ENCODE results near the gene RAB3D. TPM values are rescaled to one million over a fixed set of nuclear protein-coding genes. Genes with fewer than 3 reads are reported as not detected.

Gene RAB3D
- total RNA-seq, 1 experiment from 2014 or later, result 29.4 TPM

DNA sequence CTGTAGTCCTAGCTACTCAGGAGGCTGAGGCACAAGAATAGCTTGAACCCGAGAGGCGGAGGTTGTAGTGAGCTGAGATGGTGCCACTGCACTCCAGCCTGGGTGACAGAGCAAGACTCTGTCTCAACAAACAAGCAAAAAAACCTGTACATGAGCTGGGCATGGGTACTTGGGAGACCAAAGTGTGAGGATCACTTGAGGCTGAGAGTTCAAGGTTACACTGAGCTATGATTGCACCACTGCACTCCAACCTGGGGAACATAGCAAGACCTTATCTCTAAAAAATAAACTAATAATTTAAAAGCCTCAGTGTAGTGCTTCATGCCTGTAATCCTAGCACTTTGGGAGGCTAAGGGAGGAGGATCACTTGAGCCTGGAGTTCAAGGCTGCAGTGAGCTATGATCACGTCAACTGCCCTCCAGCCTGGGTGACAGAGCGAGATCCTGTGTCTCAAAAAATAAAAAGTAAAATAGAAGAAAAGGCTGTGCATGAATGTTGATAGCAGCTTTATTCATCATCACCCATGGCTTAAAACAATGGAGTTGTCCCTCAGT lies 64.8 kb downstream of the RAB3D start:
- Mint-ChIP-seq H3K36me3 (ENCODE audit: insufficient read depth in 1 of 3, low read depth in 3 of 3) (peaks cover 0 to 10% (median 2%) of the 10 kb centered on the region in 3 experiments; a peak in 4 of 7 replicates), H3K9me3 (peaks cover 19 to 22% of the 10 kb centered on the region in 2 experiments), H3K4me3 (no peak overlapping the region), H3K27ac (no peak overlapping the region), H3K4me1 (peaks cover 9 to 15% of the 10 kb centered on the region in 2 experiments), H3K27me3 (ENCODE audit: low read depth) (peaks cover 9% of the 10 kb centered on the region)
- Histone ChIP-seq H3K27ac (ENCODE audit: insufficient read length, low read depth, low read length) (no peak overlapping the region), H3K4me2 (ENCODE audit: insufficient read depth, insufficient read length, low read length) (no peak overlapping the region), H2BK12ac (ENCODE audit: insufficient read length, low read depth, low read length) (no peak overlapping the region), H3K4ac (ENCODE audit: low read depth, low read length) (no peak overlapping the region), H4K8ac (replicated peaks; ENCODE audit: insufficient read length, low read depth, low read length) (no peak overlapping the region), H2BK15ac (ENCODE audit: low read depth, low read length) (no peak overlapping the region), H3K23ac (ENCODE audit: insufficient read length, low read depth, low read length) (no peak overlapping the region), H2AFZ (ENCODE audit: low read length) (no peak overlapping the region), H3K18ac (ENCODE audit: insufficient read length, low read depth, low read length) (no peak overlapping the region), H3K9me3 (ENCODE audit: control insufficient read depth, low read depth, low read length) (no peaks in the 10 kb centered on the region), H3K4me1 (ENCODE audit: insufficient read depth, low read length) (no peaks in the 10 kb centered on the region), H3K79me2 (ENCODE audit: insufficient read depth, low read length) (no peaks in the 10 kb centered on the region), H3K27me3 (ENCODE audit: insufficient read depth, low read length) (no peaks in the 10 kb centered on the region), H3K79me1 (ENCODE audit: insufficient read depth, low read depth, low read length, poor library complexity, severe bottlenecking) (no peaks in the 10 kb centered on the region), H2BK20ac (ENCODE audit: low read depth, low read length, poor library complexity, severe bottlenecking) (no peak overlapping the region), H4K5ac (ENCODE audit: insufficient read length, low read depth, low read length) (no peak overlapping the region), H3K9ac (ENCODE audit: extremely low read depth, insufficient read length, low read length) (no peak overlapping the region), H4K91ac (ENCODE audit: insufficient read length, low read depth, low read length) (no peak overlapping the region), H4K20me1 (ENCODE audit: control insufficient read depth, insufficient read depth, insufficient read length) (no peaks in the 10 kb centered on the region), H3T11ph (ENCODE audit: low read length) (no peak overlapping the region), H3K23me2 (ENCODE audit: insufficient read length, low read depth, low read length, poor library complexity, severe bottlenecking) (no peaks in the 10 kb centered on the region), H3K14ac (ENCODE audit: insufficient read depth, low read length) (no peak overlapping the region), H2AK5ac (ENCODE audit: insufficient read length, low read length) (no peak overlapping the region), H2BK5ac (ENCODE audit: insufficient read length, low read length) (no peak overlapping the region), H2BK120ac (ENCODE audit: low read depth, low read length, poor library complexity, severe bottlenecking) (no peak overlapping the region), H3K56ac (ENCODE audit: insufficient read length, low read depth, low read length) (no peak overlapping the region)
- TF ChIP-seq CTCF (conservative IDR thresholded peaks at IDR 0.05), result no peak
- no peak for DNase-seq
- WGBS (ENCODE audit: extremely low coverage, insufficient read length, low lambda C conversion rate), result no CpG with 5 or more reads among the region's 4 CpGs

Data from H9 (cell line).